Upper lobe of left lung (tissue), 4 donors: ENCODE measurements around the gene TRIM29.

Source experiments
- POLR2AphosphoS5 ChIP-seq, 2 donors: sonication (generic); formaldehyde crosslinking; IDR thresholded peaks; one replicate each; pipeline ENCODE4 v1.5.1; 2017; ENCODE audit warnings: antibody characterized with exemption in 2 of 2
- TF ChIP-seq, protein P1 (sequence below), 6 experiments: fragments of 450-650 bp in 4 of 6; fragments of 200-600 bp in 2 of 6; sonication (generic) in 2 of 6; IDR thresholded peaks; one replicate each; pipeline ENCODE4 v1.5.1; 2016 to 2019; ENCODE audit warnings: antibody characterized with exemption in 6 of 6

DNA sequence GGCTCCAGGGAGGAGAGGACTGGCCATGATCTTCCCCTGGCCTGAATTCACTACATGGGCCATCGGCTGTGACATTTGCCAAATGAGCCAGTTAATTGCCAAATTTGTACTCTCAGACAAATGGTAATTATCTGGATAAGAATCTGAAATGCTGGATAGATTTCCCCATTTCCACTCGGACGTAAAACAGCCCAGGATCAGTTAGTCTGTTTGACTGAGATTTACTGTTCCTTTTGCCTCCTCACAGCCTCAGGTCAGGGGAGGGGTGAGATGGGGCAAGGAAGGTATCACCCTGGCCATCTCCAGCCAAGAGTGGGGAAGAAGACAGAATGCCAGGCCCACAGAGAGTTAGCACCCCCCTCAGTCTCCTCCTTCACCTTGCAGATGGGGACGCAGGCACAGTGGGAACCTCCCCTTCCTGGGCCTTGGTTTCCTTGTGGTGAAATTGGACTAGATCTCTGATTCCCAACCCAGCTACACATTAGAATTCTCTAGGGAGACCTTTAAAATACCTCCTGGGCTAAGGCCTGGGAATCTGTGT is 5.2 kb downstream of the TRIM29 start:
- TF ChIP-seq, protein P1, sequence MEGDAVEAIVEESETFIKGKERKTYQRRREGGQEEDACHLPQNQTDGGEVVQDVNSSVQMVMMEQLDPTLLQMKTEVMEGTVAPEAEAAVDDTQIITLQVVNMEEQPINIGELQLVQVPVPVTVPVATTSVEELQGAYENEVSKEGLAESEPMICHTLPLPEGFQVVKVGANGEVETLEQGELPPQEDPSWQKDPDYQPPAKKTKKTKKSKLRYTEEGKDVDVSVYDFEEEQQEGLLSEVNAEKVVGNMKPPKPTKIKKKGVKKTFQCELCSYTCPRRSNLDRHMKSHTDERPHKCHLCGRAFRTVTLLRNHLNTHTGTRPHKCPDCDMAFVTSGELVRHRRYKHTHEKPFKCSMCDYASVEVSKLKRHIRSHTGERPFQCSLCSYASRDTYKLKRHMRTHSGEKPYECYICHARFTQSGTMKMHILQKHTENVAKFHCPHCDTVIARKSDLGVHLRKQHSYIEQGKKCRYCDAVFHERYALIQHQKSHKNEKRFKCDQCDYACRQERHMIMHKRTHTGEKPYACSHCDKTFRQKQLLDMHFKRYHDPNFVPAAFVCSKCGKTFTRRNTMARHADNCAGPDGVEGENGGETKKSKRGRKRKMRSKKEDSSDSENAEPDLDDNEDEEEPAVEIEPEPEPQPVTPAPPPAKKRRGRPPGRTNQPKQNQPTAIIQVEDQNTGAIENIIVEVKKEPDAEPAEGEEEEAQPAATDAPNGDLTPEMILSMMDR (IDR thresholded peaks at IDR 0.05): no peak
- TF ChIP-seq POLR2AphosphoS5 (IDR thresholded peaks at IDR 0.05): no peak
